ENCODE results near the gene MLLT1.

DNA sequence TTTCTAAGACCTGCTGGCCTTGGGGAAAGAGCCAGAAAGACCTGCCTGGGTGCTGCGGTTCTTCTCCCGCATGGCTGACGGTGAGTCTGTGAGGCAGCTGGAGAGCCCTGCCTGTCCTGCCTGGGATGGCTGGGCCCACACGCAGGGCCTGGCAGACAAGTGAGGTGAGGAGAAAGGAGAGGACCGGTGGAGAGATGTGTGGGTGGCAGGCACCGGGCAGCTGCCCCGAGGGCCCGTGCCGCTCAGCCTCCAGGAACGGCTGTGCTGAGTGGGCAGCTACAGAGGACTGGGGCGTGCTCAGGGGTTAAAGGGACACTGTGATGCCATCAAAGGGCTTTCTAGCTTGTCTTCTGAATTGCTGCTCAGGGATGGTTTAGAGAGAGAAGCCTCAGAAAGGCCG is 53.8 kb downstream of the MLLT1 start:
- TF ChIP-seq, protein P1, sequence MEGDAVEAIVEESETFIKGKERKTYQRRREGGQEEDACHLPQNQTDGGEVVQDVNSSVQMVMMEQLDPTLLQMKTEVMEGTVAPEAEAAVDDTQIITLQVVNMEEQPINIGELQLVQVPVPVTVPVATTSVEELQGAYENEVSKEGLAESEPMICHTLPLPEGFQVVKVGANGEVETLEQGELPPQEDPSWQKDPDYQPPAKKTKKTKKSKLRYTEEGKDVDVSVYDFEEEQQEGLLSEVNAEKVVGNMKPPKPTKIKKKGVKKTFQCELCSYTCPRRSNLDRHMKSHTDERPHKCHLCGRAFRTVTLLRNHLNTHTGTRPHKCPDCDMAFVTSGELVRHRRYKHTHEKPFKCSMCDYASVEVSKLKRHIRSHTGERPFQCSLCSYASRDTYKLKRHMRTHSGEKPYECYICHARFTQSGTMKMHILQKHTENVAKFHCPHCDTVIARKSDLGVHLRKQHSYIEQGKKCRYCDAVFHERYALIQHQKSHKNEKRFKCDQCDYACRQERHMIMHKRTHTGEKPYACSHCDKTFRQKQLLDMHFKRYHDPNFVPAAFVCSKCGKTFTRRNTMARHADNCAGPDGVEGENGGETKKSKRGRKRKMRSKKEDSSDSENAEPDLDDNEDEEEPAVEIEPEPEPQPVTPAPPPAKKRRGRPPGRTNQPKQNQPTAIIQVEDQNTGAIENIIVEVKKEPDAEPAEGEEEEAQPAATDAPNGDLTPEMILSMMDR (conservative IDR thresholded peaks at IDR 0.05 in 1 of 2, IDR thresholded peaks at IDR 0.05 in 1 of 2; ENCODE audit: extremely low read depth in 1 of 2, insufficient read depth in 1 of 2, low read depth in 1 of 2, low read length in 2 of 2) = no peak
- no peak for TF ChIP-seq EZH2 (IDR thresholded peaks at IDR 0.05; ENCODE audit: borderline replicate concordance, low read length)

Measured in mammary epithelial cell (primary cell).